Gastroesophageal sphincter (tissue), 3 donors: ENCODE data around the gene QKI.

Experiments
- CTCF ChIP-seq, 4 experiments: fragments of 200-600 bp in 2 of 4; fragments of 450-650 bp in 2 of 4; sonication (generic) in 1 of 4; IDR thresholded peaks; one replicate each; pipeline ENCODE4 v1.5.1; 2017 to 2019; ENCODE audit warnings: antibody characterized with exemption in 4 of 4, mild to moderate bottlenecking in 2 of 4, moderate library complexity in 2 of 4
- POLR2A ChIP-seq, 2 donors: fragments of 450-650 bp; IDR thresholded peaks; one replicate each; pipeline ENCODE4 v1.6.1; 2017; ENCODE audit warnings: antibody characterized with exemption in 2 of 2, mild to moderate bottlenecking in 2 of 2, moderate library complexity in 1 of 2
- POLR2AphosphoS5 ChIP-seq: sonication (generic); formaldehyde crosslinking; IDR thresholded peaks from one replicate; pipeline ENCODE4 v1.6.1; 2017; ENCODE audit warnings: antibody characterized with exemption

GRCh38 chr6:163383912-163384311 is 30.6 kb upstream of the QKI start:
- no peak for TF ChIP-seq CTCF (IDR thresholded peaks at IDR 0.05)
- no peak for TF ChIP-seq POLR2A (IDR thresholded peaks at IDR 0.05)
- TF ChIP-seq POLR2AphosphoS5: no peak
